ENCODE measurements around the gene DNAH14. TPM values are rescaled to one million over a fixed set of nuclear protein-coding genes. Genes with fewer than 3 reads are reported as not detected.
"Not testable (repeated sequence)": the region's sequence is repeated elsewhere in the genome, so short reads cannot be mapped to it uniquely, and the experiment has no call there.

Gene DNAH14
- total RNA-seq, 1 experiment from 2014 or later: 69.7 TPM

GRCh38 chr1:225156254-225156653 lies 226.8 kb downstream of the DNAH14 start:
- intact Hi-C loops (cut with micrococcal nuclease): no loop called here
- H3K36me3 Mint-ChIP-seq (ENCODE audit: insufficient read depth, unreplicated experiment): peaks cover 9% of the 10 kb centered on the region
- peak; percentile 11 for DNase-seq (ENCODE audit: unreplicated experiment)
- no peak overlapping the region for H3K4me3 Mint-ChIP-seq (ENCODE audit: unreplicated experiment)
- CTCF ChIA-PET: no interaction called here
- H3K4me1 Mint-ChIP-seq (ENCODE audit: insufficient read depth, unreplicated experiment): peaks cover 7% of the 10 kb centered on the region
- TF ChIP-seq, protein P1, sequence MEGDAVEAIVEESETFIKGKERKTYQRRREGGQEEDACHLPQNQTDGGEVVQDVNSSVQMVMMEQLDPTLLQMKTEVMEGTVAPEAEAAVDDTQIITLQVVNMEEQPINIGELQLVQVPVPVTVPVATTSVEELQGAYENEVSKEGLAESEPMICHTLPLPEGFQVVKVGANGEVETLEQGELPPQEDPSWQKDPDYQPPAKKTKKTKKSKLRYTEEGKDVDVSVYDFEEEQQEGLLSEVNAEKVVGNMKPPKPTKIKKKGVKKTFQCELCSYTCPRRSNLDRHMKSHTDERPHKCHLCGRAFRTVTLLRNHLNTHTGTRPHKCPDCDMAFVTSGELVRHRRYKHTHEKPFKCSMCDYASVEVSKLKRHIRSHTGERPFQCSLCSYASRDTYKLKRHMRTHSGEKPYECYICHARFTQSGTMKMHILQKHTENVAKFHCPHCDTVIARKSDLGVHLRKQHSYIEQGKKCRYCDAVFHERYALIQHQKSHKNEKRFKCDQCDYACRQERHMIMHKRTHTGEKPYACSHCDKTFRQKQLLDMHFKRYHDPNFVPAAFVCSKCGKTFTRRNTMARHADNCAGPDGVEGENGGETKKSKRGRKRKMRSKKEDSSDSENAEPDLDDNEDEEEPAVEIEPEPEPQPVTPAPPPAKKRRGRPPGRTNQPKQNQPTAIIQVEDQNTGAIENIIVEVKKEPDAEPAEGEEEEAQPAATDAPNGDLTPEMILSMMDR (IDR thresholded peaks at IDR 0.05; ENCODE audit: unreplicated experiment): no peak
- H3K9me3 Mint-ChIP-seq (ENCODE audit: unreplicated experiment): no peaks in the 10 kb centered on the region
- BruUV-seq (replicated peaks): no TSS peak
- POLR2A ChIA-PET: no interaction called here
- H3K27ac Mint-ChIP-seq (ENCODE audit: low read depth, unreplicated experiment): no peak overlapping the region
- no peaks in the 10 kb centered on the region for H3K27me3 Mint-ChIP-seq (ENCODE audit: insufficient read depth, unreplicated experiment)

- no peak for DNase-seq (ENCODE audit: unreplicated experiment)
- ChIA-PET POLR2A (no interaction called here), CTCF (no interaction called here)
- no peaks in the 10 kb centered on the region for H3K9me3 Mint-ChIP-seq (ENCODE audit: unreplicated experiment)
- intact Hi-C loops (cut with micrococcal nuclease): no loop called here
- no peak overlapping the region for H3K4me3 Mint-ChIP-seq (ENCODE audit: unreplicated experiment)
- no peak overlapping the region for H3K27ac Mint-ChIP-seq (ENCODE audit: low read depth, unreplicated experiment)
- TF ChIP-seq, protein P1 (IDR thresholded peaks at IDR 0.05; ENCODE audit: unreplicated experiment): no peak
- no peaks in the 10 kb centered on the region for H3K27me3 Mint-ChIP-seq (ENCODE audit: insufficient read depth, unreplicated experiment)
- H3K4me1 Mint-ChIP-seq (ENCODE audit: insufficient read depth, unreplicated experiment): peaks cover 7% of the 10 kb centered on the region
- H3K36me3 Mint-ChIP-seq (ENCODE audit: insufficient read depth, unreplicated experiment): peaks cover 9% of the 10 kb centered on the region
- no TSS peak for BruUV-seq (replicated peaks)
Observed at GRCh38 chr1:225158291-225158690, 228.8 kb downstream of the DNAH14 start.

DNA sequence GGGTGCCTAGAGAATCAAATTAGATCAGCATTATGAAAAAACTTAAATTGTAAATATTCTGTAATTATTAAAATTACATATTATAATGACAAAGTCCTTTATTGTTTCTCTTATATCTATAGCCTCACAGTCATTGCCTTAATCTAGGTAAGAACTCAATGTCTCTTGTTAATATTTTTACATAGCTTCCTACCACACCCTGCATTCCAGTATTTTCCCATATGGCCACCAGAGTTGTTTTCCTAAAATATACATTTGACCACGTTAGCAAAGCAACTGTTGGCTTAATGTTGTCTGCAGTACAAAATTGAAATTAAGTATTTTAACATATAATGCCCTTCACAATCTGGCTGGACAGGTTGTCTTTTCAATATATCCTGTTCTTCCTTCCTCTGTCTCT lies 230.3 kb downstream of the DNAH14 start:
- BruUV-seq (replicated peaks): no TSS peak
- no peaks in the 10 kb centered on the region for H3K27me3 Mint-ChIP-seq (ENCODE audit: insufficient read depth, unreplicated experiment)
- no peak overlapping the region for H3K27ac Mint-ChIP-seq (ENCODE audit: low read depth, unreplicated experiment)
- CTCF ChIA-PET: interaction anchor here (0.5 kb wide), 1 partner anchor 46 kb away, joined by 3 read pairs; no protein-coding TSS in a partner anchor
- intact Hi-C loops (cut with micrococcal nuclease): no loop called here
- no peak for DNase-seq (ENCODE audit: unreplicated experiment)
- H3K4me1 Mint-ChIP-seq (ENCODE audit: insufficient read depth, unreplicated experiment): peaks cover 7% of the 10 kb centered on the region
- POLR2A ChIA-PET: no interaction called here
- H3K4me3 Mint-ChIP-seq (ENCODE audit: unreplicated experiment): no peak overlapping the region
- H3K9me3 Mint-ChIP-seq (ENCODE audit: unreplicated experiment): no peaks in the 10 kb centered on the region
- peaks cover 6% of the 10 kb centered on the region for H3K36me3 Mint-ChIP-seq (ENCODE audit: insufficient read depth, unreplicated experiment)
- TF ChIP-seq, protein P1 (IDR thresholded peaks at IDR 0.05; ENCODE audit: unreplicated experiment): no peak

GRCh38 chr1:225177409-225177808 lies 247.9 kb downstream of the DNAH14 start:
- intact Hi-C loops (cut with micrococcal nuclease); CTCF ChIA-PET; H3K27ac Mint-ChIP-seq (ENCODE audit: low read depth, unreplicated experiment); BruUV-seq (replicated peaks); H3K4me3 Mint-ChIP-seq (ENCODE audit: unreplicated experiment); H3K4me1 Mint-ChIP-seq (ENCODE audit: insufficient read depth, unreplicated experiment); H3K36me3 Mint-ChIP-seq (ENCODE audit: insufficient read depth, unreplicated experiment); H3K27me3 Mint-ChIP-seq (ENCODE audit: insufficient read depth, unreplicated experiment); DNase-seq (ENCODE audit: unreplicated experiment): not testable (repeated sequence)
- POLR2A ChIA-PET: interaction anchor here (0.7 kb wide), 1 partner anchor 211 kb away, joined by 3 read pairs; no protein-coding TSS in a partner anchor
- H3K9me3 Mint-ChIP-seq (ENCODE audit: unreplicated experiment): peaks cover 44% of the 10 kb centered on the region

GRCh38 chr1:225179686-225180085 lies 250.2 kb downstream of the DNAH14 start:
- Mint-ChIP-seq H3K9me3 (ENCODE audit: unreplicated experiment) (peaks cover 44% of the 10 kb centered on the region), H3K4me3 (ENCODE audit: unreplicated experiment) (no peak overlapping the region), H3K27me3 (ENCODE audit: insufficient read depth, unreplicated experiment) (no peaks in the 10 kb centered on the region), H3K4me1 (ENCODE audit: insufficient read depth, unreplicated experiment) (no peaks in the 10 kb centered on the region), H3K36me3 (ENCODE audit: insufficient read depth, unreplicated experiment) (no peaks in the 10 kb centered on the region), H3K27ac (ENCODE audit: low read depth, unreplicated experiment) (no peak overlapping the region)
- intact Hi-C loops (cut with micrococcal nuclease): no loop called here
- no peak for DNase-seq (ENCODE audit: unreplicated experiment)
- ChIA-PET POLR2A (no interaction called here), CTCF (interaction anchor here (0.7 kb wide), 1 partner anchor 41 kb away, joined by 3 read pairs; no protein-coding TSS in a partner anchor)
- TF ChIP-seq, protein P1 (IDR thresholded peaks at IDR 0.05; ENCODE audit: unreplicated experiment): no peak
- no TSS peak for BruUV-seq (replicated peaks)
